Activated naive CD8-positive, alpha-beta T cell treated with anti-CD3 and anti-CD28 coated beads for 36 hours (primary cell): ENCODE results near the gene FAM120B. TPM values are rescaled to one million over a fixed set of nuclear protein-coding genes. Genes with fewer than 3 reads are reported as not detected.

ENCODE experiments used
- DNase-seq: peaks from one replicate; pipeline ENCODE4 v3.0.0; 2021
- H3K27ac Mint-ChIP-seq: one replicate; pipeline ENCODE4 v1.8.0; 2022; ENCODE audit warnings: mild to moderate bottlenecking, moderate library complexity, mixed read lengths
- H3K27me3 Mint-ChIP-seq: one replicate; pipeline ENCODE4 v1.8.0; 2022; ENCODE audit warnings: mild to moderate bottlenecking, mixed read lengths
- H3K36me3 Mint-ChIP-seq: one replicate; pipeline ENCODE4 v1.8.0; 2021; ENCODE audit warnings: mild to moderate bottlenecking, mixed read lengths
- H3K4me1 Mint-ChIP-seq: one replicate; pipeline ENCODE4 v1.8.0; 2021; ENCODE audit warnings: mixed read lengths
- H3K4me3 Mint-ChIP-seq: one replicate; pipeline ENCODE4 v1.8.0; 2022; ENCODE audit warnings: mild to moderate bottlenecking, moderate library complexity, mixed read lengths
- H3K9me3 Mint-ChIP-seq: one replicate; pipeline ENCODE4 v1.8.0; 2022; ENCODE audit warnings: mixed read lengths
- total RNA-seq, 2 experiments: library from RNA; stranded (reverse); gene quantifications; one replicate each; pipeline ENCODE4 v1.2.3, GENCODE V29; 2021

The FAM120B gene
- total RNA-seq, 2 experiments from 2014 or later: 19.4 to 19.7 TPM

DNA sequence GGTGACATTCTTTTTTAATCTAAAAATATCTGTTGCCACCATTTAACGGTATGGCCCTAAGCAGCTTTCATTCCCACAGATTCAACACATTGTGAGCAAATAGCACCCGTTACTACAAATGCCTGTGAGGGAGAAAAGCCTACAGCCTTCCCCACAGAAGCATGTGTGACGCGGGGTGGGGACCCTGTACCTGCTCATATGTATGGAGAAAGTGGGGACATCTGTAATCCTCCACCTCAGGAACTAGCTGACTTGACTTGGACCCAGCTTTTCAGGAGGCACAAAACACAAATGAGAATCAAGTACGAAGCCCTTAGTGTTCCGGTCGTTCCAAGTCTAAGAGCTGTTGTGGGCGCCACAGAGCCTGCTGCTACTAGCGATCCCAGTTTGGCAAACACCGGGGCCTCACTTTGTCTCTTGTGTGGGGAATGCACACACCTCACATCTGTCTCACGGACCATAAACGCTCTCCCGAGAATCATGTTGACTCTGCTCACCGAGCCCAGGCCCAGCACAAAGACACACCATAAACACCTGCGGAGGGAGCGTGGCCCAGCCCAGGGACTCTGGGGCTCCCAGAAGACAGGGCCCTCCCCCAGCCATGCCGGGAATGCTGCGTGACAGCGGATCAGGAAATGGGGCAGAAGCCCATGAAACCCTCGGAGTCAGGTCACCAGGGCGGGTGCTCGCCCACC, 37.3 kb upstream of the FAM120B start:
- peaks cover 3% of the 10 kb centered on the region for H3K9me3 Mint-ChIP-seq
- no peak overlapping the region for H3K27ac Mint-ChIP-seq
- H3K36me3 Mint-ChIP-seq: peaks cover 10% of the 10 kb centered on the region
- H3K27me3 Mint-ChIP-seq: no peaks in the 10 kb centered on the region
- no peak overlapping the region for H3K4me3 Mint-ChIP-seq
- H3K4me1 Mint-ChIP-seq: peaks cover 12% of the 10 kb centered on the region
- no peak for DNase-seq

DNA sequence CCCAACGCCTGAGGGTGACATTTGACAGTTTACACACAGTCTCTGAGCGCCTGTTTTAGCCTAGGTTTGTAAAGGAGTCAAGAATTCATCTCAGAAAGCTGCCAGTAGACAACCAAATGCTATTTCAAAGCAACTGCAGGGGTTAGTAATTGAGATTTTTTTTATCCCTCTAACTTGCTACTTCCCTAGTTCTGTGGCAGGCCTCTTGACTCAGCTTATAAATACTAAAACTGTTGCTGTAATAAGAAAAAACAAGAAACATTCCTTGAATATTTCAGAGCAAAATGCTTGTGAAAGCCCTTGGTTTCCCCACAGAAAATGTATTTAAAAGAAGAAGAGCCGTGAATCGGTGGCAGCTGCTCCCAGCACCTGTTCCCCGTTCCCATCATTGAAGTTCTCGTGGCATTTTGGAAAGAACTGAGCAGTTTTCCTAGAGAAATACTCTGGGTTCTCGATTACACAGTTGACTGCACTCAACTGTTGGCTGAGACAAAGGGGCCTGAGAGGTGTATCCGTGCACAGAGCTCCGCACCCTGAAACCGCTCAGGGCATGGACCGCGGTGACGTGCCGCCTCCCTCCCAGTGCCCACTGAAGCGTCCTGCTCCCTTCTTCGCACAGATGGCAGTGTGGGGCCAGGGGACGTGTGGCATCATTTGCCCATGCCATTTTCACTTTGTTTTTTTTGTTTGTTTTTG, 36.6 kb upstream of the FAM120B start:
- DNase-seq: no peak
- Mint-ChIP-seq H3K4me3 (no peak overlapping the region), H3K9me3 (peaks cover 3% of the 10 kb centered on the region), H3K36me3 (peaks cover 11% of the 10 kb centered on the region), H3K27ac (no peak overlapping the region), H3K4me1 (peaks cover 12% of the 10 kb centered on the region), H3K27me3 (no peaks in the 10 kb centered on the region)

DNA sequence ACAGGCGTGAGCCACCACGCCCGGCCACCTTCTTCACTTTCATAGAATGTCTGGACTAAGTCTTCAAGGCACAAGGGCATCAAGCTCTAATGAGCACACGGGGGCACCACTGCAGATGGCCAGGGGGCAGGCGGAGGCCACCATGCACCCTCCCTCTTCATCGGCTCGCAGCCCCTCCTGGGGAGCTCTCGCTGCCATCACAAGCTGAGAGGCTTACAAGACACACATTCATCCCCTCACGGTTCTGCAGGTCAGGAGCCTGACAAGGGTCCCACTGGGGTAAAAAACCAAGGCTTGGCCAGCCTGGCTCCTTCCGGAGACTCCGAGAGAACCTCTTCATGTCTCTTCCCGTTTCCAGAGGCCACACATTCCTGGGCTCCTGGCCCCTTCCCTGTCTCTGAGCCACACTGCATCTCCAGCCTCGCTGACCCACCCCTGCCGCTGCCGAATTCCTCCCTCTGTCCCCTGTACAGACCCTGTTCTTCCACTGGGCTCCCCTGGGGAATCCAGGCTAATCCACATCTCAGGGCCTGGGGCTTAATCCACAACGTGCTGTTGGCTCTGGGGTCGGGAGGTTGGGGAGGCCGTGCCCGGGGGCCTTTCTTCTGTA, 35.5 kb upstream of the FAM120B start:
- peaks cover 3% of the 10 kb centered on the region for H3K9me3 Mint-ChIP-seq
- H3K27ac Mint-ChIP-seq: peak overlapping the region; percentile 88
- H3K4me3 Mint-ChIP-seq: peak overlapping the region; percentile 75
- H3K36me3 Mint-ChIP-seq: peaks cover 11% of the 10 kb centered on the region
- H3K27me3 Mint-ChIP-seq: no peaks in the 10 kb centered on the region
- no peak for DNase-seq
- peaks cover 12% of the 10 kb centered on the region for H3K4me1 Mint-ChIP-seq

DNA sequence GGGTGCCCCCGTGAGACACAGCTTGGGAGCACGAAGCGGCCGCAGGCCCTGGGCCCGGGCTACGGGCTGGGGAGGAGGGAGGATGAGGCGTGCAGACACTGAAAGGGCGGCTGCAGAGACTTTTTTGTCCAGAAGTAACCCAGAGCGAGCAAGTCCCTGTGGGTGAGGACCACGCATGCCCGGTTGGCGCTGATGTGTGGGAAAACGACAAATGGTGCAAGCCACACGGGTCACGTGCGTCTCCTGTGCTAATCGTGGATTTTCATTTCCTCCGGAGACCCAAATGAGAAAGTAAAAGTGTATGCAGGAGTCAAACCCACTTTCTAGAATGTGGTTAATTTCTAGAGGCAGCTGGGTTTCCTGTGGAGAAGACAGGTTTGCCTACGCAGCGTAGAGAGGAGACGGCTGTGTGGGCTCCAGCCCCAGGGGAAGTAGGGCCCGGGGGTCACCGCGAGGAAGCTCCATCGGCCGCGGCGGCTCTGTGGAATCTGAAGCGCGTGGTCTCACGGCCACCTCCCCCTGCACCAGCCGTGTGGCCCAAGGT, 34.7 kb upstream of the FAM120B start:
- peak; percentile 83 for DNase-seq
- H3K4me1 Mint-ChIP-seq: peaks cover 12% of the 10 kb centered on the region
- no peaks in the 10 kb centered on the region for H3K27me3 Mint-ChIP-seq
- peaks cover 3% of the 10 kb centered on the region for H3K9me3 Mint-ChIP-seq
- H3K27ac Mint-ChIP-seq: peak overlapping the region; percentile 88
- H3K4me3 Mint-ChIP-seq: peak overlapping the region; percentile 75
- H3K36me3 Mint-ChIP-seq: peaks cover 11% of the 10 kb centered on the region

DNA sequence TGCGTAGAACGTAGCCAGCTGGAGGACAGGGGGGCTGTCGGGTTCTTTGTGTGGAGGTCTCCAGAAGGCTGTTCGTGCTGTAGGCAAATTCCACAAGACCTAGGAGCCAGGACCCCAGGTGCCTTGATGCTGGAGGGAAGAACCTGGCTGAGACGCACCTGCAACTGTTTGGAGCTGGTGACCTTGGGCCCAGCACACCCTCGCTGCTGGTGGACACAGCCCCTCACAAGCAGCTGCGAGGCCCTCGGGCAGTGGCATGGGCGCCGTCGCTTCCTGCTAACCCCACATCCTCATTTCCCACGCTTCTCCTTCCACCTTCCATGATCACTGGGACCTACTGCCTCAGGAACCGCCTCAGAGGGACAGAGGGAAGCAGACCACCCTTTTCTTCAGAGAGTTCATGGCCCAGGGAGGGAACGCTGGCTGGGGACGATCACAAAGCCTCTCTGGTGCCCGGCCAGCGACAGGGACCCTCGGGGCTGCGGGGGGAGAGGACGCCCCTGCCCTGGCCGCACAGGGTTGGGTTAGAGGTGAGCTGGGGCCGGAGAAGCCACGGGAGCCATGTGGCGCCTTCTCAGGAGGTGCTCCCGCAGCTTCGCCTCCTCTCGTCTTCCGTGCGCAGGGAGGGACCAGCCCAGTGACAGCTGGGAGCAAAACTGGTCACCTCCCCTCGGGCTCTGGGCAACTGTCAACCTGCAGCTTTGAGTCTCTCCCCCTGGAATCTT, 34.1 kb upstream of the FAM120B start:
- Mint-ChIP-seq H3K27ac (peak overlapping the region; percentile 88), H3K4me3 (peak overlapping the region; percentile 75), H3K36me3 (peaks cover 11% of the 10 kb centered on the region), H3K27me3 (no peaks in the 10 kb centered on the region), H3K9me3 (peaks cover 3% of the 10 kb centered on the region), H3K4me1 (peaks cover 14% of the 10 kb centered on the region)
- no peak for DNase-seq

DNA sequence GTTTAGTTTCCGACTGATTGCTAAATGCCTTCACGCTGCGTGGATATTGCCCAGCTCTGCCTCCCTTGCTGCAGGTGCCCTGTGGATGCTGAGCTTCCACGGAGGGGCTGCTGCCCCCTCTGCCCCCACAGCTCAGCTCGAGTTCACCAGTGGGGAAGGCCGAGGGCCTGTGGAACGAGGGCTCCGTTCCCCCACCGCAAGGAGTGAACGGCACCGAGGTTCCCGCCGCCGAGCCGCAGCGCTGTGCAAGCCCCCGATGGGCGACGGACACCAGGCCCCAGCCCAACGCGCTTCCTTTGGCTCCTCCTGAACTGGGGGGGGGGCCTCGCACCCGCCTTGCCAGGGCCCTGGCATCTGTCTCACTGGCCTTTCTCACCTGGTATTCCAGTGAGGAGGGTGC, 33.4 kb upstream of the FAM120B start:
- Mint-ChIP-seq H3K36me3 (peaks cover 12% of the 10 kb centered on the region), H3K27me3 (no peaks in the 10 kb centered on the region), H3K27ac (no peak overlapping the region), H3K9me3 (peaks cover 3% of the 10 kb centered on the region), H3K4me1 (peaks cover 20% of the 10 kb centered on the region), H3K4me3 (no peak overlapping the region)
- DNase-seq: no peak

DNA sequence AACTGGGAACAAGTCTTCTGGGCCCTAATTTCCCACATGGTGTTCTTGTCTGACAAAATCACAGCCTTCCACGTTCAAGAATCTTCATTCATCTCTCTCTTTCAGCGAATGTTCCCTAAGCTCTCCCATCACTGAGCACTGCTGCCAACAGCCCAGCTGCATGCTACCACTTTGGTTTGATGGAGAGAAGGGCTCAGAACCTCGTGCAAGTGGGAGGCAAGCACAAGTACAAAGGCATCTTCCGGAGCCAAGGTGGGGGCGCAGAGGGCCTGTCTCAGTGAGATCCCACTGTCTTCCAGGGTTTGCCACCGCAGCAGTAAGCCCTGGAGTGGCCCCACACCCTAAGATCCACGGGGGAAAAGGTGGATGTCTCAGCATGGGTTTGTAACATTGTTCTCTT, 32.9 kb upstream of the FAM120B start:
- DNase-seq: no peak
- no peak overlapping the region for H3K27ac Mint-ChIP-seq
- peaks cover 3% of the 10 kb centered on the region for H3K9me3 Mint-ChIP-seq
- no peak overlapping the region for H3K4me3 Mint-ChIP-seq
- peaks cover 13% of the 10 kb centered on the region for H3K36me3 Mint-ChIP-seq
- peaks cover 24% of the 10 kb centered on the region for H3K4me1 Mint-ChIP-seq
- no peaks in the 10 kb centered on the region for H3K27me3 Mint-ChIP-seq

DNA sequence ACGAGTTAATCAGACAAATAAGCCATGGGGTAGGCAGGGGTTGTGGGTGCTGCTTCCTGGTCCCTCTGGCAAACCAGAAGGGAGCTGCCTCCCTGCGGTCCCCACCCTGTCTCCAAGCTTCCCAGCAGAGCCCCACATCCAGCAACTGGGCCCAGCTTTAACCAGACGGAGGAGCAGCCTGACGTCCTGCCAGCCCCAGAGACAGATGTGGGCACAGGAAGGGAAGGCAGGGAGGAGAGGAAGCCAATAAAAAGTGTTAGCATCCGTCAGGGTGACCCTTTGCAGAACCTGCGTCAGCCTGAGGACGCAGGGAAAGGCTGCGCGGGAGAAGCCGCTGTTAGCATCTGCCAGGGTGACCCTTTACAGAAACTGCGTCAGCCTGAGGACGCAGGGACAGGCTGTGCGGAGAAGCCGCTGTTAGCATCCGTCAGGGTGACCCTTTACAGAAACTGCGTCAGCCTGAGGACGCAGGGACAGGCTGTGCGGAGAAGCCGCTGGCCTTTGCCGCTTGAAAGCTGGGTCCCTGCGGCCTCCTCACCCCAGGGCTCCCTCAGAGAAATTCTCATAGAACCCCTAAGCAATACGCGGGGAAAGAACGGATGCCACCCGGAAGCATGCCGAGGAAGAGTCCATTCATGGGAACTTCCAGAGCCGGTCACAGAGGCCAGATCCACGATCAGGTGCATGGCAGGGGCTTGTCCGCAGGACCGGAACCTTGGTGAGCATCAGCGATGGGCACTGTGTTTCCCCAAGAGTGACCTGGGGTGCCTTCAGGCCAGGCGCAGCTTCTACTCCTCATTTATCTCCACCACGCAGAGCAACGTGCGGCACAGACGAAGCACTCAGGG, 31.6 kb upstream of the FAM120B start:
- Mint-ChIP-seq H3K4me1 (peaks cover 35% of the 10 kb centered on the region), H3K27ac (no peak overlapping the region), H3K9me3 (peaks cover 3% of the 10 kb centered on the region), H3K4me3 (no peak overlapping the region), H3K27me3 (no peaks in the 10 kb centered on the region), H3K36me3 (peaks cover 13% of the 10 kb centered on the region)
- DNase-seq: no peak

DNA sequence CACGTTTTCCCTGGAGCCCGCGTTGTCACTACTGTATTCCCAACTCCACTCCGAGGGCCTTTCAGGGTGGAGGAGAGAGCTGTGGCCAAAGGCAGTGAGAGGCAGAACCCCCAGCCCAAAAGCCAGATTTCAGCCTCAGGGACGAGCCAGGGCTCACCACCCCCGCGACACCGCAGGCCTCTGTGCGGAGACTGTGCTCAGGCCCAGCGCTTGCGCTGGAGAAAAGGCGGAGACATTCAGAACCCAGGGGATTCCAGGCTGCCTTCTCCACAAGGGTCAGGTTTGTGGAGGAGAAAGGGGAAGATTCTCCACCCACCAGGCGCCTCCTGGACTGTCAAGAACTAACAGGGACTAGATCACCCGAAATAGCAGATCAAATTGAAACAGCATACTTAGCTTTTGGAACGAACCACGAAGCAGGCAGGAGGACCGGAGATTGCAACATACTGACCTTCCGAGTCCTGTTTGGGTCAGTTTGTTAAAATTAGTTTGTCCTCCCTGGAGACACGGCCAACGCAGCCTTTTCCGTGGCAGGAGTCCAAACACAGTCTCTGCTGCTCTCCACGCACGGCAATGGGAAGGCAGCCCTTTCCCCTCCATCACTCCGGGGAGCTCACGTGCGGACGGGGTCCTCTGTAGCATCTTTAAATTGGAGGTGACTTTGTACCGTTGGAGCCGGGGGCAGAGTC, 30.0 kb upstream of the FAM120B start:
- DNase-seq: no peak
- Mint-ChIP-seq H3K4me3 (no peak overlapping the region), H3K36me3 (peaks cover 13% of the 10 kb centered on the region), H3K27ac (no peak overlapping the region), H3K9me3 (peaks cover 3% of the 10 kb centered on the region), H3K4me1 (peaks cover 31% of the 10 kb centered on the region), H3K27me3 (no peaks in the 10 kb centered on the region)

DNA sequence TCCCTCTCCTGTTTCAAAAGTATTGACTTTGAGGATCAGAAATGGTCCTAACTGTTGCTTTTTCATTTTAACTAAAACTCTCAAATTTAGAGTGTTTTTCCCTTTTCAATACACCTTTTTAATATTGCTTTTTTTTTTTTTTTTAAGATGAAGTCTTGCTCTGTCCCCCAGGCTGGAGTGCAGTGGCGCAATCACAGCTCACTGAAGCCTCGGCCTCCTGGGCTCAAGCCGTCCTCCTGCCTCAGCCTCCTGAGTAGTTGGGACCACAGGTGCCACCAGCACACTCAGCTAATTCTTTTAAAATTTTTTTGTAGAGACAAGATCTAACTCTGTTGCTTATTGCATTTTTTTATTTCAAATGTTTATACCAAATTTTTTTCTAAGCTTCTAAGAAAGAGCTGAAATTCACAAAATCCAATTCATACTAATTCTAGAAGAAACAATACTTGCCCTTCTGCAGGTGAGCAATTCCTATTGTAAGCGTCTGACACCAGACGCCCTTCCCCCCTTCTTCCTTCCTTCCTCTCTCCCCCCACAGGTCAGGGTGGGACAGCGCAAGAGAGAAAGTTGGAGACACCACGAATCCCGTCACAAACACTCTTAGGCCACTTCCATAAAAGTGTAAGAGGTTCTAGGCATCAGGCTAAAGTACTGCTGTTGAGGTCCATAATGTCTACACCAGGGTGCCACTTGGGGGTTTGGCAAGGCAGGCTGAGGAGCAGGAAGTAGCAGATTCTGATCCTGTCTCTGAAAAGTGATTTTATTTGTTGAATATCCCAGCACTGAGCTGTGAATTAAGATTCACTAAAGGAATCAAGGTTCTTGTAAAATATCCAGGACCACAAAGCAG, 28.4 kb upstream of the FAM120B start:
- Mint-ChIP-seq H3K9me3 (peaks cover 3% of the 10 kb centered on the region), H3K27me3 (no peaks in the 10 kb centered on the region), H3K4me1 (peaks cover 25% of the 10 kb centered on the region), H3K36me3 (peaks cover 13% of the 10 kb centered on the region), H3K4me3 (peak overlapping the region; percentile 47), H3K27ac (peak overlapping the region; percentile 66)
- no peak for DNase-seq

DNA sequence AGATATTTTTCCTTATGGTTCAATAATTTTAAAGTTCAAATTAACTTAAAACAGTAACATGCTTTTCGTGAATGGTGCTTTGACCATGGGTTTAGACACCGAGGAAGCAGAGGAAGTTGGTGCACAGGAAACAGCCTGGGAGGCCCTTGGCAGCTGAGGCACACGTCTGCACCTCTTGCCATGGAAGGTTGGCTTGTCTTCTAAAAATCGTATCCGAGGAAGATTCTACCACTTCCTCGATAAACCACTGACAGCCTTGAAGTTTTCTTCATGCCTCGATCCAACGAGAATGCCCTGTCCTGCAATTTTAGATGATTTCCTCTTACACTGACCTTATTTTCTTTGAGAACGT, 27.8 kb upstream of the FAM120B start:
- H3K9me3 Mint-ChIP-seq: peaks cover 1% of the 10 kb centered on the region
- peak overlapping the region; percentile 47 for H3K4me3 Mint-ChIP-seq
- peaks cover 25% of the 10 kb centered on the region for H3K4me1 Mint-ChIP-seq
- H3K27me3 Mint-ChIP-seq: no peaks in the 10 kb centered on the region
- no peak for DNase-seq
- peaks cover 9% of the 10 kb centered on the region for H3K36me3 Mint-ChIP-seq
- H3K27ac Mint-ChIP-seq: peak overlapping the region; percentile 66

DNA sequence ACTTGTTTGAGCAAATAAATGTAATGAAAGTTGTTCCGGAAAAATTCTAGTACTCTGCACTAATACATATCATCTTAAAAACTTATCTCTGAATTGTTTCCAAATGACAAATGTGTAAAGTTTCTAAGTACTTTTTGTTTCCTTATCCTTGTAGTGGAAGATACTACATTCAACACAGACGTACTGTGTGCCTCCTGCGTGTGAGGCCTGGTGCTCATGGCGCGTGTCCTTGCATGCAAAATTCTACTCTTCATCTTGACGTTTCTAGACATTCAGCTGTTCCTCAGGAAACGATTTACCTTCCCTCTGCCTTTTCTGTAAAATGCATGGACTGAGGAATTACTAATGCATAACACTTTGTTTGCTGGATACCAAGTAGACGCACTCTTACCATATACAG, 27.1 kb upstream of the FAM120B start:
- H3K27me3 Mint-ChIP-seq: no peaks in the 10 kb centered on the region
- no peak overlapping the region for H3K4me3 Mint-ChIP-seq
- H3K4me1 Mint-ChIP-seq: peaks cover 25% of the 10 kb centered on the region
- no peak overlapping the region for H3K27ac Mint-ChIP-seq
- no peak for DNase-seq
- peaks cover 2% of the 10 kb centered on the region for H3K36me3 Mint-ChIP-seq
- no peaks in the 10 kb centered on the region for H3K9me3 Mint-ChIP-seq

DNA sequence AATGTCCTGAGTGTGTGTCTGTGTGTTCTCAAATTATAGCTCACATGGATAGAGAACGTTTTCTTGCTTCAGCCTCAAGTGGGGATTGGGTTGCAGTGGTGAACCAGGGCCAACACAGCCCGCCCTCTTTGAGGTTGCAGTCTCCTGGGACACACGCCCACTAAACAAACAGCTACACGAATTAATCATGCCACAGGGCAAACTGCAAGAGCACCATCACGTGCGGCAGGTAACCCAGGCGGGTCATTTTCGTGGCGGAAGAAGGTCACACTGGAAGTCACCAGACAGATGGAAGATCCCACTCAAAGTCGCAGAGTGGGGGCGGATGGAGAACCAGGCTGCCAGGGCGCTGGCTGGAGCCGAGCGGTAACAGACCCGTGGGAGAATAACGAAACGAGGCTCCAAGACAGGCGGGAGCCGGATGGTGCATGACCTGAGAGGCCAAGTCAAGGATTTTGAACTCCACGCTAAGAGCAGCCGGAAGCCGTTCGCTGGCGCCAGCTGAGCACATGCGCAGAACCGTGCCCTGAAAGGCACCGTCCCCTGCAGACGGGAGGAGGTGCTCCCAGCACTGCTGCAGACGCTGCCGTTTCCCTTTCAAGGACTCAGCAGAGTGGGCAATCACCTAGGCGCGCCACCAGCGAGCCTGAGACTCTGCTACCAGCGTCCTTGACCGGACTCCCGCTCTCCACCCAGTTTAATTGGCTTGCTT, 26.4 kb upstream of the FAM120B start:
- no peak for DNase-seq
- peak overlapping the region; percentile 62 for H3K27ac Mint-ChIP-seq
- peak overlapping the region; percentile 48 for H3K4me3 Mint-ChIP-seq
- no peaks in the 10 kb centered on the region for H3K27me3 Mint-ChIP-seq
- peaks cover 2% of the 10 kb centered on the region for H3K36me3 Mint-ChIP-seq
- no peaks in the 10 kb centered on the region for H3K9me3 Mint-ChIP-seq
- peaks cover 25% of the 10 kb centered on the region for H3K4me1 Mint-ChIP-seq
